PC-3 (cell line): ENCODE measurements around the gene ELMOD1. TPM values are rescaled to one million over a fixed set of nuclear protein-coding genes. Genes with fewer than 3 reads are reported as not detected.

Experiments used
- ATAC-seq: fragments of 200-7000 bp; cut with Tn5 transposase; 2 replicates; pipeline ENCODE4 v1.9.1; 2020; ENCODE audit warnings: mild to moderate bottlenecking, moderate library complexity
- BruUV-seq: library from RNA; stranded (reverse); fragments of 400-500 nt; replicated peaks from 2 replicates; lab custom pipeline; 2021; lab: Mats Ljungman, UMichigan
- CTCF ChIA-PET: fragments of 300-600 bp; sonication (Branson Sonifier 250); formaldehyde crosslinking; loops from one replicate; lab custom pipeline; 2022; ENCODE audit warnings: antibody characterized with exemption; lab: Charles Lee
- POLR2A ChIA-PET: fragments of 300-600 bp; sonication (Branson Sonifier 250); formaldehyde crosslinking; loops from one replicate; lab custom pipeline; 2022; ENCODE audit warnings: antibody characterized with exemption; ENCODE audit not compliant: unreplicated experiment; lab: Charles Lee
- DNase-seq: peaks from one replicate; pipeline ENCODE4 v3.0.0-alpha.2; 2015
- H2AFZ ChIP-seq: fragments of 300-600 bp; sonication (generic); 2 replicates; pipeline ENCODE4 v1.6.0; 2016; ENCODE audit warnings: antibody characterized with exemption, low read length
- H3F3A ChIP-seq: fragments of 300-600 bp; sonication (generic); one replicate; pipeline ENCODE4 v1.6.0; 2017; ENCODE audit warnings: antibody characterized with exemption, low read length, control low read depth, mild to moderate bottlenecking; ENCODE audit not compliant: unreplicated experiment
- H3K27ac ChIP-seq: fragments of 300-600 bp; sonication (generic); 2 replicates; pipeline ENCODE4 v1.5.1; 2016; ENCODE audit warnings: mild to moderate bottlenecking, low read length
- H3K27me3 ChIP-seq: fragments of 300-600 bp; sonication (generic); 2 replicates; pipeline ENCODE4 v1.6.1; 2016; ENCODE audit warnings: low read length, mixed read lengths
- H3K36me3 ChIP-seq: fragments of 300-600 bp; sonication (generic); 2 replicates; pipeline ENCODE4 v1.6.1; 2016; ENCODE audit warnings: low read depth, mixed run types, low read length, mixed read lengths
- H3K4me1 ChIP-seq: fragments of 300-600 bp; sonication (generic); 2 replicates; pipeline ENCODE4 v1.5.1; 2016; ENCODE audit warnings: low read length; ENCODE audit not compliant: insufficient read depth
- H3K4me2 ChIP-seq: fragments of 300-600 bp; sonication (generic); 2 replicates; pipeline ENCODE4 v1.6.0; 2016; ENCODE audit warnings: low read length
- H3K4me3 ChIP-seq: fragments of 300-600 bp; sonication (generic); 2 replicates; pipeline ENCODE4 v1.5.1; 2016; ENCODE audit warnings: mild to moderate bottlenecking, low read length, mixed read lengths
- H3K79me2 ChIP-seq: fragments of 300-600 bp; sonication (generic); 2 replicates; pipeline ENCODE4 v1.6.1; 2017; ENCODE audit warnings: low read length, mixed read lengths
- H3K9ac ChIP-seq: fragments of 300-600 bp; sonication (generic); 2 replicates; pipeline ENCODE4 v1.6.0; 2016; ENCODE audit warnings: mild to moderate bottlenecking, low read length
- H3K9me2 ChIP-seq: fragments of 300-600 bp; sonication (generic); replicated peaks from 2 replicates; pipeline ENCODE4 v1.6.1; 2016; ENCODE audit warnings: mixed run types, low read length, mixed read lengths
- H3K9me3 ChIP-seq: fragments of 300-600 bp; sonication (generic); 2 replicates; pipeline ENCODE4 v1.6.1; 2016; ENCODE audit warnings: low read length, mixed read lengths
- H4K20me1 ChIP-seq: fragments of 300-600 bp; sonication (generic); 2 replicates; pipeline ENCODE4 v1.6.1; 2016; ENCODE audit warnings: low read length, mixed read lengths
- EZH2 ChIP-seq: fragments of 300-600 bp; sonication (generic); IDR thresholded peaks from one replicate; pipeline ENCODE4 v1.6.1; 2017; ENCODE audit warnings: antibody characterized with exemption, mild to moderate bottlenecking, low read length; ENCODE audit not compliant: unreplicated experiment
- EZH2phosphoT487 ChIP-seq: fragments of 300-600 bp; sonication (generic); IDR thresholded peaks from 2 replicates; pipeline ENCODE4 v1.6.1; 2018; ENCODE audit warnings: mild to moderate bottlenecking, antibody characterized with exemption, low read length, borderline replicate concordance
- intact Hi-C: fragments of 100-400 bp; cut with micrococcal nuclease; formaldehyde crosslinking; loops from 2 replicates; pipeline ENCODE4 v1.9.0; 2023
- total RNA-seq: library from RNA; depleted of rRNA; stranded (reverse); fragments of >200 nt; gene quantifications from 2 replicates; pipeline ENCODE4 v1.2.3, GENCODE V29; 2014
- TF ChIP-seq, protein P1 (sequence below): fragments of 300-600 bp; sonication (generic); conservative IDR thresholded peaks from 2 replicates; pipeline ENCODE4 v1.5.1; 2017; ENCODE audit warnings: antibody characterized with exemption, low read depth, mild to moderate bottlenecking, low read length

The ELMOD1 gene
- total RNA-seq, 1 experiment from 2014 or later: not detected

DNA sequence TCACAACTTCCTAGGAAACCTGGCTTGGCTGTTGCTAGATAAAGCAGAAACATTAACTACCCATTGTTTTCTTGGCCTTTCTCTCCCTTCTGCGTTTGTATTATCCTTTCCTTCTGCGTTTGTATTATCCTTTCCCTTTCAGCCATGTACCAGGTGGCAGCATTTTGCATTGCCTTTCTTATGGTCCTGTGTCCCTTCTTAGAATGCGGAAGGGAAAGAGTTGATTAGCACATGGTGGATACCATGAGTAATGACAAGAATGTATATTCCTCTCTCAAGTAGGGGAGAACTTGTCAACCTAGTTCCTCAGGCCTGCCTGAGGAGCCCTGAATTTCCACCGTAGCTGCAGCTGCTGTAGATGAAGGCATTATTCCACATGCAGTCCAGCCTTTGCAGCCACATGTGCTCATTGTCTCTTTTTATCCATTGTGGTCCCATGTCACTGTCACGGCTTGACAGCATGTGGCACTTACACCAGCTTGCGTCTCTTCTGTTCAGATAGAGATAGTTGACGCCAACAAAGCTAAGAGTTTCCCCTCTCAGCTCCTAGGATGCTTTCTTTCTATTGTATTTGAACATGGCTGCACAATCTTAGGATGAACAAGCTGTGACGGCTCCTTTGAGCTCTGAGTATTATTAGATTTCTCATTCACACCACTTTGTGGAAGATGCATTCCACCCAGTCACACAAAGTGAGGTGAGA lies 76.1 kb downstream of the ELMOD1 start:
- H3K9me3 ChIP-seq: no peaks in the 10 kb centered on the region
- no peaks in the 10 kb centered on the region for H3K4me1 ChIP-seq
- ATAC-seq: no peak
- H3K27ac ChIP-seq: no peak overlapping the region
- BruUV-seq: no TSS peak
- H3K9ac ChIP-seq: no peak overlapping the region
- H3K36me3 ChIP-seq: no peaks in the 10 kb centered on the region
- DNase-seq: no peak
- no peak overlapping the region for H3K4me2 ChIP-seq
- intact Hi-C loops: loop anchor here (2.0 kb wide), 1 partner anchor 26 kb away; no protein-coding TSS in a partner anchor
- ChIA-PET POLR2A (no interaction called here), CTCF (no interaction called here)
- H2AFZ ChIP-seq: no peak overlapping the region
- H3K4me3 ChIP-seq: no peak overlapping the region
- H3K79me2 ChIP-seq: no peaks in the 10 kb centered on the region
- H3K27me3 ChIP-seq: peaks cover 91% of the 10 kb centered on the region
- TF ChIP-seq, protein P1, sequence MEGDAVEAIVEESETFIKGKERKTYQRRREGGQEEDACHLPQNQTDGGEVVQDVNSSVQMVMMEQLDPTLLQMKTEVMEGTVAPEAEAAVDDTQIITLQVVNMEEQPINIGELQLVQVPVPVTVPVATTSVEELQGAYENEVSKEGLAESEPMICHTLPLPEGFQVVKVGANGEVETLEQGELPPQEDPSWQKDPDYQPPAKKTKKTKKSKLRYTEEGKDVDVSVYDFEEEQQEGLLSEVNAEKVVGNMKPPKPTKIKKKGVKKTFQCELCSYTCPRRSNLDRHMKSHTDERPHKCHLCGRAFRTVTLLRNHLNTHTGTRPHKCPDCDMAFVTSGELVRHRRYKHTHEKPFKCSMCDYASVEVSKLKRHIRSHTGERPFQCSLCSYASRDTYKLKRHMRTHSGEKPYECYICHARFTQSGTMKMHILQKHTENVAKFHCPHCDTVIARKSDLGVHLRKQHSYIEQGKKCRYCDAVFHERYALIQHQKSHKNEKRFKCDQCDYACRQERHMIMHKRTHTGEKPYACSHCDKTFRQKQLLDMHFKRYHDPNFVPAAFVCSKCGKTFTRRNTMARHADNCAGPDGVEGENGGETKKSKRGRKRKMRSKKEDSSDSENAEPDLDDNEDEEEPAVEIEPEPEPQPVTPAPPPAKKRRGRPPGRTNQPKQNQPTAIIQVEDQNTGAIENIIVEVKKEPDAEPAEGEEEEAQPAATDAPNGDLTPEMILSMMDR: no peak
- TF ChIP-seq EZH2 (no peak), EZH2phosphoT487 (peak; percentile 14; the same call in 1 of the 2 replicates)
- H3K9me2 ChIP-seq: no peaks in the 10 kb centered on the region
- H4K20me1 ChIP-seq: no peaks in the 10 kb centered on the region
- H3F3A ChIP-seq: no peaks in the 10 kb centered on the region

GRCh38 chr11:107669191-107669740 lies 78.3 kb downstream of the ELMOD1 start:
- peaks cover 94% of the 10 kb centered on the region for H3K27me3 ChIP-seq
- no peaks in the 10 kb centered on the region for H4K20me1 ChIP-seq
- BruUV-seq: no TSS peak
- intact Hi-C loops: no loop called here
- no peak for ATAC-seq
- POLR2A ChIA-PET: no interaction called here
- no peak for TF ChIP-seq EZH2phosphoT487
- no peak for TF ChIP-seq EZH2
- TF ChIP-seq, protein P1: no peak
- H3F3A ChIP-seq: no peaks in the 10 kb centered on the region
- no peaks in the 10 kb centered on the region for H3K36me3 ChIP-seq
- CTCF ChIA-PET: no interaction called here
- H3K4me1 ChIP-seq: no peaks in the 10 kb centered on the region
- H3K27ac ChIP-seq: no peak overlapping the region
- H3K9me3 ChIP-seq: no peaks in the 10 kb centered on the region
- H2AFZ ChIP-seq: no peak overlapping the region
- H3K9me2 ChIP-seq: no peaks in the 10 kb centered on the region
- H3K9ac ChIP-seq: no peak overlapping the region
- H3K4me2 ChIP-seq: no peak overlapping the region
- no peak for DNase-seq
- no peaks in the 10 kb centered on the region for H3K79me2 ChIP-seq
- H3K4me3 ChIP-seq: no peak overlapping the region

GRCh38 chr11:107669893-107670601 lies 79.1 kb downstream of the ELMOD1 start:
- Histone ChIP-seq H4K20me1 (no peaks in the 10 kb centered on the region), H3K79me2 (no peaks in the 10 kb centered on the region), H3F3A (no peaks in the 10 kb centered on the region), H3K4me2 (no peak overlapping the region), H3K9me2 (no peaks in the 10 kb centered on the region), H3K9ac (no peak overlapping the region), H2AFZ (no peak overlapping the region), H3K27me3 (peaks cover 94% of the 10 kb centered on the region), H3K36me3 (no peaks in the 10 kb centered on the region), H3K4me1 (no peaks in the 10 kb centered on the region), H3K9me3 (no peaks in the 10 kb centered on the region), H3K4me3 (no peak overlapping the region), H3K27ac (no peak overlapping the region)
- TF ChIP-seq EZH2phosphoT487 (no peak), EZH2 (no peak)
- TF ChIP-seq, protein P1: no peak
- ATAC-seq (no peak), DNase-seq (no peak)
- CTCF ChIA-PET: interaction anchor here (0.7 kb wide), 1 partner anchor 94 kb away, joined by 3 read pairs; no protein-coding TSS in a partner anchor
- no TSS peak for BruUV-seq
- intact Hi-C loops: no loop called here
- POLR2A ChIA-PET: no interaction called here
